ENCODE data around the gene ARHGAP40. TPM values are rescaled to one million over a fixed set of nuclear protein-coding genes. Genes with fewer than 3 reads are reported as not detected.

Gene ARHGAP40
- total and polyA plus RNA-seq, 2 donors (not counting 1 experiment from before 2014, with no cell fraction given): not detected

- Histone ChIP-seq H3K27ac (ENCODE audit: insufficient read depth, low read length) (no peak overlapping the region), H3K27me3 (ENCODE audit: control insufficient read depth, insufficient read depth, low read length) (peaks cover 8% of the 10 kb centered on the region), H3K4me3 (replicated peaks in 1 of 4; ENCODE audit: control extremely low read depth in 1 of 4, insufficient read depth in 1 of 4, low read depth in 3 of 4, low read length in 4 of 4) (no peak overlapping the region), H4K20me1 (ENCODE audit: control insufficient read depth, extremely low read depth, insufficient read depth, low read length) (no peaks in the 10 kb centered on the region), H3K36me3 (ENCODE audit: control insufficient read depth, insufficient read depth, low read length) (no peaks in the 10 kb centered on the region), H2AFZ (ENCODE audit: low read length) (no peak overlapping the region), H3K9ac (ENCODE audit: insufficient read depth, low read length) (no peak overlapping the region), H3K4me1 (ENCODE audit: control insufficient read depth, extremely low read depth, insufficient read depth, low read length) (no peaks in the 10 kb centered on the region), H3K4me2 (ENCODE audit: extremely low read depth, insufficient read depth, low read length) (no peak overlapping the region), H3K79me2 (ENCODE audit: control insufficient read depth, insufficient read depth, low read length) (no peaks in the 10 kb centered on the region), H3K9me3 (ENCODE audit: control insufficient read depth, insufficient read depth, low read depth, low read length) (no peaks in the 10 kb centered on the region)
- no peak for TF ChIP-seq EZH2 (IDR thresholded peaks at IDR 0.05; ENCODE audit: low read length, missing control alignments)
- DNase-seq (ENCODE audit: low read depth in 2 of 2): no peak
Measured at GRCh38 chr20:38651562-38651961, 50.0 kb downstream of the ARHGAP40 start.

- Histone ChIP-seq H4K20me1 (ENCODE audit: control insufficient read depth, extremely low read depth, insufficient read depth, low read length) (no peaks in the 10 kb centered on the region), H3K4me2 (ENCODE audit: extremely low read depth, insufficient read depth, low read length) (no peak overlapping the region), H3K9me3 (ENCODE audit: control insufficient read depth, insufficient read depth, low read depth, low read length) (no peaks in the 10 kb centered on the region), H3K36me3 (ENCODE audit: control insufficient read depth, insufficient read depth, low read length) (no peaks in the 10 kb centered on the region), H3K27ac (ENCODE audit: insufficient read depth, low read length) (no peak overlapping the region), H2AFZ (ENCODE audit: low read length) (no peak overlapping the region), H3K27me3 (ENCODE audit: control insufficient read depth, insufficient read depth, low read length) (peaks cover 3% of the 10 kb centered on the region), H3K4me1 (ENCODE audit: control insufficient read depth, extremely low read depth, insufficient read depth, low read length) (no peaks in the 10 kb centered on the region), H3K79me2 (ENCODE audit: control insufficient read depth, insufficient read depth, low read length) (no peaks in the 10 kb centered on the region), H3K4me3 (replicated peaks in 1 of 4; ENCODE audit: control extremely low read depth in 1 of 4, insufficient read depth in 1 of 4, low read depth in 3 of 4, low read length in 4 of 4) (no peak overlapping the region), H3K9ac (ENCODE audit: insufficient read depth, low read length) (no peak overlapping the region)
- no peak for TF ChIP-seq EZH2 (IDR thresholded peaks at IDR 0.05; ENCODE audit: low read length, missing control alignments)
- TF ChIP-seq CTCF (conservative IDR thresholded peaks at IDR 0.05 in 1 of 2, IDR thresholded peaks at IDR 0.05 in 1 of 2; ENCODE audit: low read depth in 1 of 2, low read length in 2 of 2): no peak
- DNase-seq (ENCODE audit: low read depth in 2 of 2): no peak
Measured at GRCh38 chr20:38652995-38653394, 51.4 kb downstream of the ARHGAP40 start.

GRCh38 chr20:38657390-38657789, 55.8 kb downstream of the ARHGAP40 start:
- no peak for DNase-seq (ENCODE audit: low read depth in 2 of 2)
- Histone ChIP-seq H3K9ac (ENCODE audit: insufficient read depth, low read length) (no peak overlapping the region), H3K4me1 (ENCODE audit: control insufficient read depth, extremely low read depth, insufficient read depth, low read length) (no peaks in the 10 kb centered on the region), H3K27me3 (ENCODE audit: control insufficient read depth, insufficient read depth, low read length) (no peaks in the 10 kb centered on the region), H3K4me3 (replicated peaks in 1 of 4; ENCODE audit: control extremely low read depth in 1 of 4, insufficient read depth in 1 of 4, low read depth in 3 of 4, low read length in 4 of 4) (no peak overlapping the region), H4K20me1 (ENCODE audit: control insufficient read depth, extremely low read depth, insufficient read depth, low read length) (no peaks in the 10 kb centered on the region), H3K36me3 (ENCODE audit: control insufficient read depth, insufficient read depth, low read length) (no peaks in the 10 kb centered on the region), H3K27ac (ENCODE audit: insufficient read depth, low read length) (no peak overlapping the region), H2AFZ (ENCODE audit: low read length) (no peak overlapping the region), H3K9me3 (ENCODE audit: control insufficient read depth, insufficient read depth, low read depth, low read length) (no peaks in the 10 kb centered on the region), H3K4me2 (ENCODE audit: extremely low read depth, insufficient read depth, low read length) (no peak overlapping the region), H3K79me2 (ENCODE audit: control insufficient read depth, insufficient read depth, low read length) (no peaks in the 10 kb centered on the region)
- TF ChIP-seq CTCF (conservative IDR thresholded peaks at IDR 0.05 in 1 of 2, IDR thresholded peaks at IDR 0.05 in 1 of 2; ENCODE audit: low read depth in 1 of 2, low read length in 2 of 2): no peak
- TF ChIP-seq EZH2 (IDR thresholded peaks at IDR 0.05; ENCODE audit: low read length, missing control alignments): no peak
